GM13977 (cell line): ENCODE data around the gene TLR1.

ENCODE experiments used
- DNase-seq: peaks from one replicate; pipeline ENCODE4 v3.0.0; 2012; ENCODE audit warnings: low spot score
- CTCF ChIP-seq: IDR thresholded peaks from 2 replicates; pipeline ENCODE4 v1.5.1; 2012; ENCODE audit warnings: mild to moderate bottlenecking, control low read depth; ENCODE audit not compliant: insufficient read depth; ENCODE audit errors: extremely low read depth, missing control alignments
- in situ Hi-C: fragments of 300-500 bp; cut with MboI; formaldehyde crosslinking; loops from one replicate; pipeline ENCODE4 v1.12.0; 2022; ENCODE audit warnings: low sequenced_read_pairs, low pct_unique_long_range_greater_than_20kb, mixed read lengths, inconsistent platforms; ENCODE audit not compliant: unreplicated experiment

Gene TLR1

GRCh38 chr4:38757945-38758600 lies 46.5 kb downstream of the TLR1 start:
- DNase-seq = no peak
- peak; percentile 61 for TF ChIP-seq CTCF
- in situ Hi-C loops = loop anchor here (10.0 kb wide), 1 partner anchor 367 kb away; no protein-coding TSS in a partner anchor

GRCh38 chr4:38752941-38753806 lies 51.4 kb downstream of the TLR1 start:
- in situ Hi-C loops = loop anchor here (10.0 kb wide), 1 partner anchor 372 kb away; no protein-coding TSS in a partner anchor
- no peak for DNase-seq
- TF ChIP-seq CTCF = no peak

- no peak for TF ChIP-seq CTCF
- DNase-seq = peak; percentile 58
- in situ Hi-C loops = loop anchor here (10.0 kb wide), 1 partner anchor 372 kb away; no protein-coding TSS in a partner anchor
Observed at GRCh38 chr4:38752372-38752940, 52.1 kb downstream of the TLR1 start.

GRCh38 chr4:38751341-38752010 lies 53.1 kb downstream of the TLR1 start:
- in situ Hi-C loops = loop anchor here (10.0 kb wide), 1 partner anchor 373 kb away; no protein-coding TSS in a partner anchor
- no peak for TF ChIP-seq CTCF
- DNase-seq = no peak

- in situ Hi-C loops = loop anchor here (25.0 kb wide), 2 partner anchors 687 to 937 kb away; no protein-coding TSS in a partner anchor
- DNase-seq = no peak
- no peak for TF ChIP-seq CTCF
Observed at GRCh38 chr4:38749336-38749735, 55.3 kb downstream of the TLR1 start.

GRCh38 chr4:38747629-38748028 lies 57.0 kb downstream of the TLR1 start:
- no peak for TF ChIP-seq CTCF
- in situ Hi-C loops = loop anchor here (25.0 kb wide), 2 partner anchors 685 to 935 kb away; no protein-coding TSS in a partner anchor

More at GRCh38 chr4:38747629-38748028, 57.0 kb downstream of the TLR1 start:
- DNase-seq = no peak
